AG04449 (cell line): Measurements from ENCODE around the gene CRTC1.
"Not testable (repeated sequence)": the region's sequence is repeated elsewhere in the genome, so short reads cannot be mapped to it uniquely, and the experiment has no call there.

Experiments
- CTCF ChIA-PET: fragments of 350-600 bp; formaldehyde crosslinking; extraction: SDS; loops from one replicate; lab custom pipeline; 2021; ENCODE audit warnings: antibody characterized with exemption; lab: Yijun Ruan, JAX
- POLR2A ChIA-PET: fragments of 400-600, 350-600 bp; formaldehyde crosslinking; extraction: SDS; loops from one replicate; lab custom pipeline; 2020; ENCODE audit warnings: antibody characterized with exemption, inconsistent platforms; lab: Yijun Ruan, JAX
- DNase-seq: peaks from one replicate; pipeline ENCODE4 v3.0.0-alpha.2; 2010; ENCODE audit warnings: low read depth, low spot score
- H3K4me3 ChIP-seq: 2 replicates; pipeline ENCODE4 v1.5.1; 2011; ENCODE audit warnings: low read depth, mild to moderate bottlenecking, control low read depth, low read length
- TF ChIP-seq, protein P1 (sequence below): IDR thresholded peaks from one replicate; pipeline ENCODE4 v1.5.1; 2011; ENCODE audit warnings: mild to moderate bottlenecking, moderate library complexity, low read length, control low read depth, inconsistent platforms; ENCODE audit not compliant: insufficient read depth; ENCODE audit errors: missing control alignments

The CRTC1 gene

DNA sequence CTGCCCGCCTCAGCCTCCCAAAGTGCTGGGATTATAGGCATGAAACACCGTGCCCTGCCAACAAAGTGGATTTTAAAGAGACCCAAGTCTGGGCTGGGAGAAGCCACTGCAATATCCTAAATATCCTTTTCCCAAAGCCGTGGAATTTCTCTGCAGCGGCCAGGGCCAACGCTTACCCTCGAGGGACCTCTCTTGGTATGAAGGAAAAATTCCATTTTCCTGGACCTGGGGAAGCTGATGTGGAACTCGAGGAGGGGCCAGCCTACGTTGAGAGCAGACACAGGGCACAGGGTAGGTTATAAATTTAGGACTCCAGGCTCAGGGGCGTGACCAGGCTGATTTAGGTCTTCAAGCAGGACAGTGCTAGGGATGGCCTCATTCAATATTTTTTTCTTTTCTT is 130.6 kb downstream of the CRTC1 start:
- ChIA-PET CTCF (interaction anchor here (0.9 to 1.4 kb wide), 2 partner anchors 10 to 221 kb away, joined by 4 read pairs; no protein-coding TSS in a partner anchor), POLR2A (no interaction called here)
- H3K4me3 ChIP-seq: no peak overlapping the region
- TF ChIP-seq, protein P1, sequence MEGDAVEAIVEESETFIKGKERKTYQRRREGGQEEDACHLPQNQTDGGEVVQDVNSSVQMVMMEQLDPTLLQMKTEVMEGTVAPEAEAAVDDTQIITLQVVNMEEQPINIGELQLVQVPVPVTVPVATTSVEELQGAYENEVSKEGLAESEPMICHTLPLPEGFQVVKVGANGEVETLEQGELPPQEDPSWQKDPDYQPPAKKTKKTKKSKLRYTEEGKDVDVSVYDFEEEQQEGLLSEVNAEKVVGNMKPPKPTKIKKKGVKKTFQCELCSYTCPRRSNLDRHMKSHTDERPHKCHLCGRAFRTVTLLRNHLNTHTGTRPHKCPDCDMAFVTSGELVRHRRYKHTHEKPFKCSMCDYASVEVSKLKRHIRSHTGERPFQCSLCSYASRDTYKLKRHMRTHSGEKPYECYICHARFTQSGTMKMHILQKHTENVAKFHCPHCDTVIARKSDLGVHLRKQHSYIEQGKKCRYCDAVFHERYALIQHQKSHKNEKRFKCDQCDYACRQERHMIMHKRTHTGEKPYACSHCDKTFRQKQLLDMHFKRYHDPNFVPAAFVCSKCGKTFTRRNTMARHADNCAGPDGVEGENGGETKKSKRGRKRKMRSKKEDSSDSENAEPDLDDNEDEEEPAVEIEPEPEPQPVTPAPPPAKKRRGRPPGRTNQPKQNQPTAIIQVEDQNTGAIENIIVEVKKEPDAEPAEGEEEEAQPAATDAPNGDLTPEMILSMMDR: no peak
- DNase-seq: no peak

- ChIA-PET CTCF (interaction anchor here (1.4 kb wide), 1 partner anchor 16 kb away, joined by 3 read pairs; the partner anchor contains the start of gene UPF1), POLR2A (no interaction called here)
- DNase-seq: no peak
- no peak overlapping the region for H3K4me3 ChIP-seq
- TF ChIP-seq, protein P1: no peak
Measured at GRCh38 chr19:18815673-18816072, 132.2 kb downstream of the CRTC1 start.

GRCh38 chr19:18816645-18817044 is 133.2 kb downstream of the CRTC1 start:
- H3K4me3 ChIP-seq, DNase-seq, POLR2A ChIA-PET: not testable (repeated sequence)
- CTCF ChIA-PET: interaction anchor here (1.4 kb wide), 1 partner anchor 15 kb away, joined by 3 read pairs; the partner anchor contains the start of gene UPF1

DNA sequence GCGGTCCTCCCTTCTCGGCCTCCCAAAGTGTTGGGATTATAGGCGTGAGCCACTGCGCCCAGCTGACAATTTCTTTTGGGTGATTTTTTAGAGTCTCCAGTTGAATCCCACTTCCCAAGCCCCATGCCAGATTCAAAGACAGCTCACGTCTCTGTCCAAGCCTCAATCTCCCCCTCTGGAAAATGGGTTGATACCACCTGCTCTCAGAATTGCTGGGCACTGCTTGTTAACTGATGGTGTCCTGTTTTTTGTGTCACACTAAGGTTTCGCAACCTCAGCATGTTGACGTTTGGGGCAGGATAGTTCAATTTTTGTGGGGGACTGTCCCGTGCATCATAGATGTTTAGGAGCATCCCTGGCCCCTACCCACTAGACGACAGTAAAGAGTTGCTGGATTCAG is 134.1 kb downstream of the CRTC1 start:
- no peak overlapping the region for H3K4me3 ChIP-seq
- POLR2A ChIA-PET: no interaction called here
- TF ChIP-seq, protein P1: no peak
- no peak for DNase-seq
- CTCF ChIA-PET: no interaction called here

DNA sequence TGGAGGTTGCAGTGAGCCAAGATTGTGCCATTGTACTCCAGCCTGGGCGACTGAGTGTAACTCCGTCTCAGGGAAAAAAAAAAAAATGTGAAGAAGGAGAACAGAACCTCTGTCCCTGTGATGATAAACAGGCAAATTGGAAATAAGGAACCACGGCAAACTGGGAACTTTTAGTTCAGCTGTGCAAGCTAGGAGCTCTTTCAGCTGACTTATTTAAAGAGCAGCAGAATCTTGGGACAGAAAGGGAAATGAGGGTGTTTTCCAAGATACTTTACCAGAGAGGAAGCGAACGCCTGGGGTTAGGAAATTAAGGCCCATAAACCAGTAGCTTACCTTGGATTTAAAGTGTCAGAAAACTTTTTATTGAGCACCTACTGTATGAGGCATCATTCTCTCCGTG is 145.3 kb downstream of the CRTC1 start:
- DNase-seq: no peak
- TF ChIP-seq, protein P1: no peak
- ChIA-PET CTCF (interaction anchor here (1.0 to 12.6 kb wide), 6 partner anchors 9 to 378 kb away, joined by 3 to 149 read pairs (median 3); no protein-coding TSS in a partner anchor), POLR2A (interaction anchor here (0.9 kb wide), 1 partner anchor 18 kb away, joined by 4 read pairs; no protein-coding TSS in a partner anchor)
- no peak overlapping the region for H3K4me3 ChIP-seq

DNA sequence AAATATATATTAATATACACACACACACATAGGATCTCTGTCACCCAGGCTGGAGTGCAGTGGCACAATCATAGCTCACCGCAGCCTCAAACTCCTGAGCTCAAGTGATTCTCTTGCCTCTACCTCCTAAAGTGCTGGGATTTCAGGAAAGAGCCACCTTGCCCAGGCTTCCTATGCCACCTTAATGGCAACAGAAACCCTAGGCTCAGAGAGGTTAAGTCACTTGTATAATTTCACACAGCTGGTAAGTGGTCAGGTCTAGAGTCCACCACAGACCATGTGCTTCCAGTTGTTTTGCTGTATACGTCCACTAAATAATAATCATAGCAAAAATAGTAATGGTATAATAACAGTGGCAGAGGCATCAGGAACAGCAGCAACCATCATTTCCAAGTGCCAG is 147.0 kb downstream of the CRTC1 start:
- no peak for DNase-seq
- no peak overlapping the region for H3K4me3 ChIP-seq
- ChIA-PET POLR2A (no interaction called here), CTCF (interaction anchor here (1.1 to 12.6 kb wide), 5 partner anchors 11 to 241 kb away, joined by 4 to 149 read pairs (median 15); partner anchors contain the start of gene REX1BD)
- TF ChIP-seq, protein P1: no peak
